ENCODE results near the gene SNRPD1.

- TF ChIP-seq REST (IDR thresholded peaks at IDR 0.05; ENCODE audit: insufficient read depth in 1 of 2, low read depth in 2 of 2, low read length in 2 of 2) (no peak), SIN3A (IDR thresholded peaks at IDR 0.05; ENCODE audit: borderline replicate concordance, insufficient read depth, low read length) (no peak)
Measured at GRCh38 chr18:21650311-21650710, 38.2 kb downstream of the SNRPD1 start.

Data from PFSK-1 (cell line).